Bronchial epithelial cell (primary cell): ENCODE results near the gene IL24. TPM values are rescaled to one million over a fixed set of nuclear protein-coding genes. Genes with fewer than 3 reads are reported as not detected.

ENCODE experiments used
- DNase-seq: peaks from one replicate; pipeline ENCODE4 v3.0.0-alpha.2; 2010; ENCODE audit warnings: low read depth
- FAIRE-seq: peaks from 2 replicates; lab custom pipeline; 2011; peaks lifted over from hg19 to GRCh38; lab: Jason Lieb, UNC
- H3K27me3 ChIP-seq: 2 replicates; pipeline ENCODE4 v1.5.1; 2011; ENCODE audit warnings: low read length; ENCODE audit not compliant: control insufficient read depth, insufficient read depth
- H3K36me3 ChIP-seq: 2 replicates; pipeline ENCODE4 v1.5.1; 2011; ENCODE audit warnings: low read length; ENCODE audit not compliant: control insufficient read depth, insufficient read depth
- H3K4me3 ChIP-seq: 2 replicates; pipeline ENCODE4 v1.5.1; 2011; ENCODE audit warnings: mild to moderate bottlenecking, low read depth, low read length, control low read depth
- CTCF ChIP-seq: IDR thresholded peaks from 2 replicates; pipeline ENCODE4 v1.5.1; 2011; ENCODE audit warnings: mild to moderate bottlenecking, moderate library complexity, low read length, control low read depth, inconsistent platforms; ENCODE audit not compliant: insufficient read depth, severe bottlenecking
- total RNA-seq: library from RNA; depleted of rRNA; stranded (reverse); fragments of >200 nt; gene quantifications from 2 replicates; pipeline ENCODE4 v1.2.1, GENCODE V29; 2014

IL24 gene
- total RNA-seq, 1 donor from 2014 or later, result 0.26 TPM

DNA sequence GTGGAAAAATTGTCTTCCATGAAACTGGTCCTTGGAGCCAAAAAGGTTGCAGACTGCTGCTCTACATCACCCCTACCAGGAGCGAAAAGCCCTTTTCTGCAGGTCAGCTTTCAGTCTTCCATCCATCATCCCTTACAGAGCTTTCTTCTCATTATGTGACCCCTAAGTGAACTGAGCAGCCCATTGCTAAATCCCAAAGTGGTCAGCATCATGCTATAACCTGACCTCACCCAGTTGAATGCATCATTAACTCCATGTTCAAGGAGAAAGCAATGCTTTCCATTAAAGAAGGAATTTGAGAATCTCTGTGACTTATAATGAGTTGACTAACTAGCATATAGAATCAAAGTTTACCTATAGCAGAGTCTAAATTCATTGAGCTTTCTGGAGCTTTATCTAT lies 10.4 kb upstream of the IL24 start:
- no peak for TF ChIP-seq CTCF
- H3K36me3 ChIP-seq, result no peaks in the 10 kb centered on the region
- no peak overlapping the region for H3K4me3 ChIP-seq
- DNase-seq, result no peak
- no peak for FAIRE-seq
- H3K27me3 ChIP-seq, result no peaks in the 10 kb centered on the region

DNA sequence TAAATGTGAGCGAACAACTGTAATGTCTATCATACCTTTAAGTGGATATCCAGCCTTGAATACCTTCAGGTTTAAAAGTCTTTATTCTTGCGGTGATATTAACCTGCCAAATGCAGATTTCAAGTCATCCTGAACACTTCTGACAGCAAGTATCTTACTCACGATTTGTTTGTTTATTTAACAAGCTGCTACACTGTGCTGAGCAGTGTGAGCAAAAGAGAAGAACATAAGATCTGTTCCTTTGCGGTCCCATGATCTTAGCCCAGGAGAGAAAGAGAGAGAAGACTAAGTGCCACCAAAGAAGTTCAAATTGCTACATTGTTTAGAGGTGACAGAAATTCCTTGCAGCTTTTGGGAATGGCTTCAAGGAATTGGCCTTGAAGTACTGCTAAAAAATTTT lies 9.5 kb upstream of the IL24 start:
- Histone ChIP-seq H3K4me3 (no peak overlapping the region), H3K36me3 (no peaks in the 10 kb centered on the region), H3K27me3 (no peaks in the 10 kb centered on the region)
- no peak for TF ChIP-seq CTCF
- FAIRE-seq (no peak), DNase-seq (peak; percentile 80)

DNA sequence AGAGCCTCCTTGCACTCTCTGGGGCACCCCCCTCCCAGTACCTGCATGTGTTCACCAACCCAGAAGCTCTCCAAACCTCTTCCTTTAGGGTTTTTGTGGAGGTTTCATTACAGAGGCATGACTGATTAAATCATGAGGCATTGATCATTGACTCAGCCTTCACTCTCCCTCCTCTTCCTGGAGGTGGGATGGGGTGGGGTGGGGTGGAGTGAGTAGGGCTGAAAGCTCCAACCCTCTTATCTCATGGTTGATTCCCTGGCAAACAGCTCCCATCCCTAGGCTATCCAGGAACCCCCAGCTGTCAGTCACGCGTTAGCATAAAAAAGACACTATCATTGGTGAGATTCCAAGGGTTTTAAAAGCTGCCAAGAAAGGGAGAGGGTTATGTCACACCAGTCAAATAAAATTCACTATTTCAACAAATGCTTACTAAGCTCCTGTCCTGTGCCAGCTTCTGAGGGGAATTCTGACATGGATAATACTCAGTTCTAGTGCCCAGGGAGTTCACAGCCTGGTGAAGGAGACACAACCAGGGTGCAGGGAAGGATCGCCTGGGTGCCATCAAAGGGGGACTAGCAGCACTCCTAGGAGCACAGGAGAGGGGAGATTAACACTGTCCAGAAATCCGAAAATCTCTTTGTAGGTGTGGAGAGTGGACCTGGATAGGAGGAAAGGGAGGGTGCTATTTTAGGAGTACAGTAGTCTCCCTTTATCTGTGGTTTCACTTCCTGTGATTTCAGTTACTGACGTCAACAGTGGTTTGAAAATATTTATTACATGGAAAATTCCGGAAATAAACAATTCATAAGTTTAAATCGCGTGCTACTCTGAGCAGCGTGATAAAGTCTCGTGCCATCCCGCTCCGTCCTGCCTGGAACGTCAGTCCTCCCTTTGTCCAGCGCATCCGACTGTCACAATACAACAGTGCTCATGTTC lies 6.8 kb upstream of the IL24 start:
- no peaks in the 10 kb centered on the region for H3K36me3 ChIP-seq
- no peak for FAIRE-seq
- no peak overlapping the region for H3K4me3 ChIP-seq
- H3K27me3 ChIP-seq, result no peaks in the 10 kb centered on the region
- TF ChIP-seq CTCF, result no peak
- peak; percentile 97 for DNase-seq

DNA sequence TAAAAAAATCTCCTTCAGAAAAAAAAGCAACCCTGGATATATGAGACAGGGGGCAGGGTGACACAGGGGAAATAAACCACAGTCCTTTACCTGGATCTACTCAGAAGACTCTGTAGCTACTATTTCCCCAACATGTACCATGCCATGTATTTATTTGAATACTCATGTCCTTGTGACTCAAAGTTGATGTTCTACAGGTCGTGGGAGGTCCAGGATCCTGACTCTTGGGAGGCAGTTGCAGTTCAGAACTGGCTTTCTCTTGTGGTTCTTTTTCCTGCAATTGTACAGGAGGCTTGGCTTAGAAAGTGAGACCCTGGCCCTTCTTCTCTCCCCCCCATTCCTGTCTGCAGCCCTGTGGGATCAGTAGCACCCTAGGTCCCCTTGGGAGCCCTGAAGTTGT lies 5.8 kb upstream of the IL24 start:
- Histone ChIP-seq H3K27me3 (no peaks in the 10 kb centered on the region), H3K36me3 (no peaks in the 10 kb centered on the region), H3K4me3 (no peak overlapping the region)
- no peak for FAIRE-seq
- no peak for TF ChIP-seq CTCF
- DNase-seq, result peak; percentile 73

DNA sequence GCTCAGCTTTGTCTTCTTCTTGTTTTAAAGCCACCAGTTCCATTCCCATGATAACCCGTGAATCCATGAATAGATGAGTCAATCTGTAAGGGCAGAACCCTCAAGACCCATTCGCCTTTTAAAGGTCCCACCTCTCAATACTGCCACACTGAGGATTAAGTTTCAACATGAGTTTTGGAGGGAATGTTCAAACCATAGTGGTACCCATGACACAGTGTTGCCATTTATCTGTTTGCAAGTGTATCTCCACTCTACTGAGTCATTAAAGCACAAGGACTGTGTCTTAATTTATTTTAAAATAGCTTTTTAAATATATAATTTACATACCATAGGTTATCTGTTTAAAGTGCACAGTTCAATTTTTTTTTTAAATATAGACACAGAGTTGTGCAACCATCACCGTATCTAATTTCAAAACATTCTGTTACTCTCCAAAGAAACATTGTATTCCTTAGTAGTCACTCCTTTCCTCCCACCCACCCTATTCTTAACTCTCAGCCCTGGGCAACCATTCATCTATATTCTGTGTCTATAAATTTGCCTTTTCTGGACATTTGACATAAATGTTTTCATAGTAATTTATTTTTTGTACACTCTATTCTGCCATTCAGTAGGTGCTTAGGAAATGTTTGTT lies 4.8 kb upstream of the IL24 start:
- peak; percentile 87 for DNase-seq
- no peak for FAIRE-seq
- no peak for TF ChIP-seq CTCF
- Histone ChIP-seq H3K36me3 (no peaks in the 10 kb centered on the region), H3K4me3 (no peak overlapping the region), H3K27me3 (no peaks in the 10 kb centered on the region)
